ENCODE measurements around the gene DGCR2.

DNA sequence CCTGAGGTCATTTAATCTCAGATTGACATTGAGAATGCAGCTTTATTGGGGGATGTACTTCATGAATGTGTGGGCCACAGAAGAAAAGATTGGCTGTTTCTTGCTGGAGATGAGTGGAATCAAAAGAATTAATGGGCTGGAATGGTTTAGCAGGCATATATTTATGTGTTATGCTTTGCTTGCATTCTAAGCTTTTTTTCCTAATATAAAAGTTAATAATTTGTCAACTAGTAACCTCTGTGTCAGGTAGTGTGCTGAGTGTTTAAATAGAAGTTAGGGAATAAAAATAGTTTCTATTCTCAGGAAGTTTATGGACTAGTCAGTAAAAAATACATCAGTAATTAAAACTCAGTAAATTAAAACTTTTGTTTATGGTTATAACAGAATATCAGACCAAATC lies 118.7 kb downstream of the DGCR2 start:
- no peak for TF ChIP-seq FOXM1 (IDR thresholded peaks at IDR 0.05; ENCODE audit: borderline replicate concordance)
- TF ChIP-seq FOXK2 (IDR thresholded peaks at IDR 0.05) = no peak
- no peak for TF ChIP-seq SP1 (IDR thresholded peaks at IDR 0.05)
- no peak for TF ChIP-seq ELF4 (IDR thresholded peaks at IDR 0.05)
- TF ChIP-seq SUZ12 (IDR thresholded peaks at IDR 0.05) = no peak
- TF ChIP-seq HDGF (IDR thresholded peaks at IDR 0.05; ENCODE audit: borderline replicate concordance) = no peak
- TF ChIP-seq BHLHE40 (IDR thresholded peaks at IDR 0.05; ENCODE audit: borderline replicate concordance) = no peak
- no peak for TF ChIP-seq ARNT (IDR thresholded peaks at IDR 0.05)
- no peak for TF ChIP-seq TARDBP (IDR thresholded peaks at IDR 0.05)
- no peak for TF ChIP-seq CTBP1 (IDR thresholded peaks at IDR 0.05; ENCODE audit: borderline replicate concordance)

All from HEK293T (cell line).